GM19467 (cell line): ENCODE measurements around the gene NCK2.
A peak's percentile ranks its signal among the peaks of the same experiment; 100 is the strongest.

Experiments used
- ATAC-seq: cut with Tn5 transposase; IDR thresholded peaks from one replicate; pipeline ENCODE4 v1.9.1; 2021; ENCODE audit warnings: mild to moderate bottlenecking, moderate library complexity; ENCODE audit not compliant: unreplicated experiment

NCK2 gene

DNA sequence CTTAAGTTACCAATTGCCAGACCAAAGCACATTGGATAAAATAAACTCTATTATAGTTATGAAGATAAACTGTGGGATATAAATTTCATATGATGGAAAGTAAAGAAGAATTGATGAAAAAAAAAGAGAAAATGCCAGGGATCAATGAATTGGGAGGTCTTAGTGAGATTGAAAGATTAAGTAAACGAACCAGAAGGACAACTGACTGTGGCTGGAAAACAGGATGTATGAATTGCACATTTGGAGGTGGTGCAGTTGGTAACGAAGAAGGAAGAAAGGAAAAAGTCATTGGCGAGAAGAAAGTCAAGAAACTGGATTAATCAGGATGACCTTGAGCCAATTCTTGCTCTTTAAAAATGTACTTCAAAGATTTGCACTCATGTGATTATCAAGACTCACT, 166.7 kb downstream of the NCK2 start:
- no peak for ATAC-seq

GRCh38 chr2:105912081-105912480, 167.4 kb downstream of the NCK2 start:
- no peak for ATAC-seq

GRCh38 chr2:105915005-105915558, 170.4 kb downstream of the NCK2 start:
- peak; percentile 67 for ATAC-seq

DNA sequence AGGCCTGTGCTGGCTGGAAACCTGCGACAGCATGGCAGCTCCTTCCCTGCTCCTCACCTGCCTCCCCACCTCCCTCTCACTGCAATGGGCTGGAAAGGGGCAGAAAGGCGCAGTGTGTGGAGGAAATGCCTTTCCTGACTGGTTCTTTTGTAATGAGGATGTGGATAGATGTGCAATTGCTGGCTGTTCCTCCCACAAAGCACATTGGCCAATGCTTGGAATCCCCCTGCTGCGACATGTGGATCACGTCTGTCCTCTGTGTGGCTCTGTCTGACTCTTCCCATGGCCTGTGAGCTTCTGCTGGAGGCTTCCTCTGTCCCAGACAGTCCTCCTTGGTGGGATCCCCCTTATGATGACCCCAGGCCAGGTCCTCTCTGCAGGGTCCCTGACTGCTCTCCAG, 172.5 kb downstream of the NCK2 start:
- no peak for ATAC-seq

- ATAC-seq, result no peak
These were observed 173.0 kb downstream of the NCK2 start for GRCh38 chr2:105917688-105918087.

DNA sequence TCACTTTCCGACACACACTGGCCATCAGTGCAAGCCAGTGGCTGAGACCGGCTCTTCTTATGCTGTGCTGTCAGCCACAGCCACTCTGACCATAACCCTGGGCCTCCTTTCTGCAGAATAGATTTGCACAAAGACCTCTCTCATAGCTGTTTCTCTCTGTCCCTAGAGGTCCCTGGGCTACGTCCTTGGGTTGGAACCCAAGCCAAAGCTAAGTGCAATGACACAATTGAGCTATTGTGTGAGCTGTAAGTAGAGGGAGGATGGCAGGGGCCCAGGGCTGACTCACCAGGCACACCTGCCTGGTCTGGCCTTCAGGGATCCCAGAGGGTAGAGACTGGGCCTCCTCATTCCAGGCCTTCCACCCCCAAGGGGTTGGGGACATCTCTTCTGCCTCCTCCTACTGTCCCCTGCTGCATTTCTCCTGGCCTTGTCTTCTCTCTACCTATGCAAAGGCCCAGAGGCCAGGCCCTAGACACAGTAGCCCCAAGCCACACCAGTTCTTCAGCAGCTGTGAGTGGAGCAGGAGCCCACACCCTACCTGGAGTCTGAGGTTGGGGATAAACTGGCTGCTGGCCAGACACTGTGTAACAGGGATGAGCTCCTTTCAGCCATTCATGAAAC, 174.6 kb downstream of the NCK2 start:
- no peak for ATAC-seq

GRCh38 chr2:105919826-105920225, 175.1 kb downstream of the NCK2 start:
- ATAC-seq, result no peak

DNA sequence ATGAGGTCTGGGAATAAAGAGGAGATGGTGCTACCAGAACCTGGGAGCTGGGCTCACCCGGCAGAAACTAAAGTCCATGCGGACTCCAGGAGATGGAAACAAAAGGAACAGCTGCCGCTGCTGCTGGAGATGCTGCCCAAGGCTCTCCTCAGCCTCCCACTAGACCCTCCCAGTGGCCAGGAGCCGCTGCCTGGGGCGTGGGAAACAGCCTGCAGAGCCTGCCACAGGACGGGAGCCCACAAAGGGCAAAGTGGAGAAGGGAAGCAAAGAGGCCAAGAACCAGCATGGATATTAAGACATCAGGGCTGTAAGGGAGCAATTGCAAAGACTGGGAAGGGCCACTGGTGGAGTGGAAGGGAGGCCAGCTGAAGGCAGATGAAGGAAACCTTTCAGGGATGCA, 179.6 kb downstream of the NCK2 start:
- ATAC-seq, result no peak

DNA sequence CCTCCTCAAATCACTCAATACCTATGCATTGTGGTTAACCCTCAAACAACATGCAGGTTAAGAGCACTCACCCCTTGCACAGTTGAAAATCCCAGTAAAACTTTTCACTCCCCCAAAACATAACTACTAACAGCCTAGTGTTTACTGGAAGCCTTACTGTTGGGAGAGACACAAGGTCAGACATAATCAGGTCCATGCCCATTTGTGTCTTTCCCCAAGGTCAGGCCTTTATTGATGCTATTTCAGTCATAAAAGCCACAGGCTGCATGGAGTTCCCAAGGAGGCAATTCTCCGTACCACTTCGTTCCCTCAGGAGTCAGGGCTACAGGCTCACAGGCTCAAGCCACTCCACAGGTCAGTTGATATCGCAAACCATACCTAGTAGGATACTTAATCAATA, 180.2 kb downstream of the NCK2 start:
- ATAC-seq, result no peak

- no peak for ATAC-seq
These were observed 180.7 kb downstream of the NCK2 start for GRCh38 chr2:105925390-105925789.

DNA sequence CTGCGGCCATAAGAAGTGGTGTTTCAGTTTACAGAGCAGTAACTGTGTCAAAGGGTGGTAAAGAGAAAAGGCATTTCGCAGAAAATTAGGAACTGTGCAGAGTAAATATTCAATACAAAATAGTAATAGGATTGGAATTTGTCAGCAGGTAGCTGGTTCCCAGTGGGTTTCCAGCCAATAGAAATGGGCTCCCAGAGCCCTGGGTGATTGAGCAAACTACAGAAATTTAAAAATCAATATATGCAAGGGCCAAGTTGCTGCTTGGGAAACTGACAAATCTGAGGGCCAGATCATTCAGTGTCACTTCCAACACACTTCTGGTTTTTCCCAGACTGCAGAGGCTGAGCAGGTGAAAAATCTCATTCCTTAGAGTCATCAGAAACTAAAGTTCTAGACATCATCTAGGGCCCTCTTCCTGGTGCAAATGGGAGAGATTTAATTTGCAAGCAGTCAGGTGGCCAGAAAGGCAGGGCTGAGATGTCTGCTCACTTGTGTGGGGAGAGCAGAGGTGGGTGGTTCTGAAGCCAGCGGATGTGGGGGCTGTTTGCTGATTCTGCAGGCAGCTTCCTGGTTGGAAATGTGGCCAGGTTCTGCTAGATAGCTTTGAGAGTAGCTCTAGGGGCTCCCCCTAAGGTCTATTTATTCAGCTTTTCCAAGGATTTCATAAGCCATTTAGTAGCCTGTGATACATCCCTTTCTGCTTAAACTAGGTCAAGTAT, 182.4 kb downstream of the NCK2 start:
- ATAC-seq, result no peak

DNA sequence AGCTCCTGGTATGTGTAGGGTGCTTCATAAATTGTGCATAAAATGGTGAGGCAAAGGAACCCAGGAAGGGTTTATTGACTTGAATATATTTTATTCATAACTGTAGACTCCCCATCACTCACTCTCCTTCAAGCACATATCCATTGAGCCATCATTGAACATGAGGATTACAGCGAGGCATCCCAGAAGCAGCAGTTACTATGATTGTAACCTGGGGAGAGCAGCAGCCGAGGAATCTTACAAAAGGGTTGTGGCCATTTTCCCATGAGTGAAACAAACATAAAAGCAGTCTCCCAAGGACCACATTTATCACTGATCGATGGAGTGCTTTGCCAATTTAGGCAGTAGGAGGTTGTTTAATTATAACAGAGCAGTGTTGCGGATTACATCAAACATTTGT, 183.4 kb downstream of the NCK2 start:
- no peak for ATAC-seq

DNA sequence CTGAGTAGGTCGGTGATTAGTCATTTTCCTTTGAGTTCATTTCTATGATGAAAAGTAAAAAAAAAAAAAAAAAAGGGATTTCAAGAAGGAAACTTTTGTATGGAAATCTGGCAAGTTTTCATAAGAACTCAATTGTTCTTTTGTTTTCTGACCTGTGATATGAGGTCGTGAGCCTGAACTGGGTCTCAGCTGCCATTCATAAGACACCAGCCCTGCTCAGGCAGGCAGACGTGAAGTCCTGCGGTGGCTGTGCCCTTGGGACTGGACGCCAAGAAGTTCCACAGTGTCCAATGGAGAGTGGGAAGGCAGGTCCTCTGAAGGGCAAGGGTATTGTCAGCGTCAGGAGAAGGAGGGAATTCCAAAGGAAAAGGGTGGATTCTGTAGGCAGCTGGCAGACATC, 183.9 kb downstream of the NCK2 start:
- no peak for ATAC-seq

DNA sequence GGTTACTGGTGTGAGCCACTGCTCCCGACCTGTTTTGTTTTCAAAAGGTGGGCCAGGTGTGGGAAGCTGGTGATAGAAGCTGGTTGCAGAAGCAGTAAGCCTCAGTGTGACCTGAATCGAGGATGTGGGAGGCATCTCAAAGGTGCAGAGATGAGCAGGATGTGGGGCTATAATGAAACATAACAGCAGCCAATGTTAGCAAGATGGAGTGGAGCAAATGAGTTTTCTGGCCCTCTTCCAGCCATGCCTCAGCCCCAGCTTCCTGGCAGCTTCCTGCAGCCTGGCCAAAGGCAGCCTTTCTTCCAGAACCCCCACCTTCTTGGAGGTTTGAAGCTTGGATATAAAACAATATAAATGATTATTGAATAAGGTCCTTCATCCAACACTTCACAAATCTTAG, 184.8 kb downstream of the NCK2 start:
- no peak for ATAC-seq

GRCh38 chr2:105932582-105932981, 187.9 kb downstream of the NCK2 start:
- ATAC-seq, result no peak

DNA sequence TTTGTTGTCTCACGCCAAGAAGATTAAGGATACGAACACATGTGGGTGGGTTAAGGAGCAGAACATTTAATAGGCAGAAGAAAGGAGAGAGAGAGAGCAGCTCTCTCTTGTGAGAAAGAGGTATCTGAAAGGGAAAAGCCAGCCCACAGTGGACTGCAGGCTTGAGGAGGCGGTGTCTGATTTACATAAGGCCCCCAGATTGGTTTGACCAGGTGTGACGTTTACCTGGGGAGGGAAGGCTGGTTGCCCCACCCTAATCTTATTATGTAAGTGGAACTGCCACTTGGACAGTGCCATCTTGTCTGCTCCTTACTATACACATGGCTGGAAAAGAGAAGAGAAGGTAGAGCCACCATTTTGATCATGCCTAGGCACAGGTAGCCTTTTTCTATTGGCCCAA, 189.2 kb downstream of the NCK2 start:
- no peak for ATAC-seq

DNA sequence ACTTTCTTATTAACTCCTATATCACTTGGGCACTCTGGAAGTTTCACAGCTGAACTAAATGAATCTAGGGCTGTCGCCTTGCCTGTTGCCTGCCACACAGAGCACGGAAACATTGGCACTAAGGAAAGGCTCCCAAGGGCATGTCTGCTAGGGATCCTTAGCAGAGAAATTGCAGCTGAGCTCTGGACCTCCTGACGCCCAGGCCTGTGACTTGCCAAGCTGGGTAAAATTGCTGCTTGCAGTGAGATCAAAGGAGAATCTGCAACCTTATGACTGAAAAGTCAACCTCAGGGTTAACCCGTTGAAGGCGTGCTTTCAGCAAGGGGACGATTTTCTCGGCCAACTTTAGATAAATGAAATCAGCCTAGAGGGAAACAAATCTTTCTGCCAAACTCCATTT, 189.8 kb downstream of the NCK2 start:
- no peak for ATAC-seq

- ATAC-seq, result no peak
These were observed 190.4 kb downstream of the NCK2 start for GRCh38 chr2:105935063-105935462.

- no peak for ATAC-seq
These were observed 192.2 kb downstream of the NCK2 start for GRCh38 chr2:105936954-105937353.

DNA sequence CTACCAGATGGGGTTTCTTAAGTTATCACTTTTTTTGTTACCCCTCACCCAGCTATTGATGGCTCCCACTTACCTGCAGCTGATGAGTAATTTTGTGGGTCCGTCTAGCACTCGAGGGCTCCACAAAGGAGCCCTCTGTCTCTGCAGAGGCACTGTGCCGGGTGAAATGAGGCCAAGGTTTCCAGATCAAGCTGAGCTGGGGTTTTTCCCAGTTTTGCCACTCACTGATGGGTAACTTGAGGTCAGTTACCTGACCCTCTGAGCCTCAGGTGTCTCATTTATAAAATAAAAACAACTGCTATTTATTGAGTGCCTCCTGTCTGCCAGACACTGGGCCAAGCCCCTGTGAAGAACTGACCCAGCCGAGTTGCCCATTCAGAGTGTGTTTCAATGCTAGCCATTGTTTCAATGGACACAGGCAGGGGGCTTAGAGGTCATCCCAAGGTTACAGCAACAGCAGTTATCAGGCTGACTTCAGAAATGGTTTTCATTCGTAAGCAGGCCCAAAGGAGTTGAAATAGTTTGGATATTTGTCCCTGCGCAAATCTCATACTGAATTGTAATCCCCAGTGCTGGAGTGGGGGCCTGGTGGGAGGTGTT, 192.9 kb downstream of the NCK2 start:
- ATAC-seq, result no peak
